ENCODE measurements around the gene FAM98B. TPM values are rescaled to one million over a fixed set of nuclear protein-coding genes. Genes with fewer than 3 reads are reported as not detected.

The FAM98B gene
- total RNA-seq, 4 donors from 2014 or later, result 4.8 to 14.4 (median 9.7) TPM

GRCh38 chr15:38421069-38421690, 32.7 kb upstream of the FAM98B start:
- intact Hi-C loops (cut with DNase I; ENCODE audit: low total_unique reads), result no loop called here
- DNase-seq (ENCODE audit: low spot score in 2 of 2), result no peak
- no peak for TF ChIP-seq POLR2A (IDR thresholded peaks at IDR 0.05)
- TF ChIP-seq, protein P1, sequence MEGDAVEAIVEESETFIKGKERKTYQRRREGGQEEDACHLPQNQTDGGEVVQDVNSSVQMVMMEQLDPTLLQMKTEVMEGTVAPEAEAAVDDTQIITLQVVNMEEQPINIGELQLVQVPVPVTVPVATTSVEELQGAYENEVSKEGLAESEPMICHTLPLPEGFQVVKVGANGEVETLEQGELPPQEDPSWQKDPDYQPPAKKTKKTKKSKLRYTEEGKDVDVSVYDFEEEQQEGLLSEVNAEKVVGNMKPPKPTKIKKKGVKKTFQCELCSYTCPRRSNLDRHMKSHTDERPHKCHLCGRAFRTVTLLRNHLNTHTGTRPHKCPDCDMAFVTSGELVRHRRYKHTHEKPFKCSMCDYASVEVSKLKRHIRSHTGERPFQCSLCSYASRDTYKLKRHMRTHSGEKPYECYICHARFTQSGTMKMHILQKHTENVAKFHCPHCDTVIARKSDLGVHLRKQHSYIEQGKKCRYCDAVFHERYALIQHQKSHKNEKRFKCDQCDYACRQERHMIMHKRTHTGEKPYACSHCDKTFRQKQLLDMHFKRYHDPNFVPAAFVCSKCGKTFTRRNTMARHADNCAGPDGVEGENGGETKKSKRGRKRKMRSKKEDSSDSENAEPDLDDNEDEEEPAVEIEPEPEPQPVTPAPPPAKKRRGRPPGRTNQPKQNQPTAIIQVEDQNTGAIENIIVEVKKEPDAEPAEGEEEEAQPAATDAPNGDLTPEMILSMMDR (IDR thresholded peaks at IDR 0.05), result no peak
- WGBS, 2 donors, result 64 to 96% methylated on average over 4 of the region's 4 CpGs
- H3K4me3 ChIP-seq (ENCODE audit: low read depth, poor library complexity, severe bottlenecking), result no peak overlapping the region

DNA sequence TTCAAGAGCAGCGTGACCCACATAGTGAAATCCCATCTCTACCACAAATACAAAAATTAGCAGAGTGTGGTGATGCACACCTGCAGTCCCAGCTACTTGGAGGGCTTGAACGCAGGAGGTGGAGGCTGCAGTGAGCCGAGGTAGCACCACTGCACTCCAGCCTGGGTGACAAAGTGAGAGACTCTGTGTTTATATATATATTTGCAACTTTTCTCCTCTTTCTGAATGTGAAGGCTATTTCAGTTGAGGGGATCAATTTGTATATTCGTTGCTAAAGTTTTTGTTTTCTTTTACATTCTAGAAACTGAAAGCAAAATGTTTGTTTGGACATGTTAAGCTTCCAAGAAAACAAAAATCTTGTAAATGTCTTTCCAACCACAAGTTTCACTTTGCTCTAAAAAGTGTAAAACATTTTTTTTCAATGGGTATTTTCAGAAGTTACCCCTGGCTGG, 29.8 kb upstream of the FAM98B start:
- no peak overlapping the region for H3K4me3 ChIP-seq (ENCODE audit: low read depth, poor library complexity, severe bottlenecking)
- no peak for DNase-seq (ENCODE audit: low spot score in 2 of 2)
- WGBS, 2 donors, result 74 to 82% methylated on average over 4 of the region's 4 CpGs
- intact Hi-C loops (cut with DNase I; ENCODE audit: low total_unique reads), result no loop called here
- no peak for TF ChIP-seq POLR2A (IDR thresholded peaks at IDR 0.05)
- TF ChIP-seq, protein P1 (IDR thresholded peaks at IDR 0.05), result no peak

- no peak overlapping the region for H3K4me3 ChIP-seq (ENCODE audit: low read depth, poor library complexity, severe bottlenecking)
- intact Hi-C loops (cut with DNase I; ENCODE audit: low total_unique reads), result no loop called here
- 80 to 92% methylated on average over 1 of the region's 1 CpG for WGBS, 2 donors
- no peak for DNase-seq (ENCODE audit: low spot score in 2 of 2)
- TF ChIP-seq POLR2A (IDR thresholded peaks at IDR 0.05), result no peak
- TF ChIP-seq, protein P1 (IDR thresholded peaks at IDR 0.05), result no peak
Measured at GRCh38 chr15:38425269-38425668, 28.7 kb upstream of the FAM98B start.

GRCh38 chr15:38427380-38427779, 26.5 kb upstream of the FAM98B start:
- DNase-seq (ENCODE audit: low spot score in 2 of 2), result no peak
- no peak overlapping the region for H3K4me3 ChIP-seq (ENCODE audit: low read depth, poor library complexity, severe bottlenecking)
- 79 to 85% methylated on average over 1 of the region's 1 CpG for WGBS, 2 donors
- TF ChIP-seq, protein P1 (IDR thresholded peaks at IDR 0.05), result no peak
- TF ChIP-seq POLR2A (IDR thresholded peaks at IDR 0.05), result no peak
- intact Hi-C loops (cut with DNase I; ENCODE audit: low total_unique reads), result no loop called here

DNA sequence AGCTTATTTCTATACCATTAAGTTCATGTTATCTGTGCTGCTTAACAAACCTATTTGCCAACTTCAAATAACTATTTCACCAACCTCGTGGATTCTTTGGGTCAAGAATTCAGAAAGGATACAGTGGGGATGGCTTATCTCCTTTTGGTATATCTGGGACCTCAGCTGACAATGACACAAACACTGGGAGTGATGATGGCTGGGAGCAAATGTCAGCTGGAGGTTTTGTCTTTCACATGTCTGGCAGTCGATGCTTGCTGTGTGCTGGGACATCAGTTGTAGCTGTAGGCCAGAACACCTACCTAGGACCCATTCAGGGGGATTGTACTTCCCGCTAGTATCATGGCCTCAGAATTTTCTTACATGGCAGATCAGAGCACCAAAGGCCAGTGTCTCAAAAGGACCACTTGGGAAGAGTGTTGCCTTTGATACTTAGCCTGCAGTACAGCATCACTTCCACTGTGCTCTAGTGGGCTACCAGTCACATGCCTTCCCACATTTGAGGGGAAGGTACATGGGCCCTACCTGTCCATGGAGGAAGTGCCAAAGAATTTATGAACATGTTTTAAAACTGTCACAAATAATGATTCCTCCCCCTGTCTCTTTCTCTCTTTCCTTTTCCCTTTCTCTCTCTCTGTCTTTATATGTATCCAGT, 23.7 kb upstream of the FAM98B start:
- WGBS, 2 donors, result 83 to 92% methylated on average over 3 of the region's 3 CpGs
- TF ChIP-seq, protein P1 (IDR thresholded peaks at IDR 0.05), result no peak
- no peak for TF ChIP-seq POLR2A (IDR thresholded peaks at IDR 0.05)
- no peak for DNase-seq (ENCODE audit: low spot score in 2 of 2)
- H3K4me3 ChIP-seq (ENCODE audit: low read depth, poor library complexity, severe bottlenecking), result no peak overlapping the region
- intact Hi-C loops (cut with DNase I; ENCODE audit: low total_unique reads), result no loop called here
